Measurements from ENCODE around the gene OR2Y1. TPM values are rescaled to one million over a fixed set of nuclear protein-coding genes. Genes with fewer than 3 reads are reported as not detected.

OR2Y1 gene
- not detected in 5 replicates for total RNA-seq (2022; extraction: Qiagen RNA extraction; ENCODE audit: low read depth)

DNA sequence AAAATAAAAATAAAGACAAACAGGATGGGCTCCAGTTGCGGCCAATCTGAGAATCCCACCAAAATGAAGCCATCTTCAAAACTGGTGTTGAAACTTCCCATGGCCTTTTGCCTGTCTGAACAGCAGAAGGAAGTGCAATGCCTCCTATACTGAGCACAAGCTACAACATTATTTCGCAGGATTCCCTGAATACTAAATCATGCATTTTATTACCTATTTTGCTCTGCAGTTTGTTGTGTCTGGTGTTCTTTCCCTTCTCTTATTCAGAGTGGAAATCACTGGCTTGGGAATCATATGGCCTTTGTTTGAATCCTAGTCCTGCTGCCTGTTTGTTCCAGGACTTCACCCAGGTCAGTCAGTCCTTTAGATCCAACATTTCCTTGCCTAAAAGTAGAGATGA is at the start of gene OR2Y1:
Gene OR2Y1 (minus strand): TSS at position 101 of the 400 bp plus-strand sequence. CDS start 0 bp downstream, at position 101.

Other genes starting within 250 kb of the OR2Y1 start
- gene CNOT6, start 245.7 kb downstream of the OR2Y1 start, total RNA-seq (2022; extraction: Qiagen RNA extraction; ENCODE audit: low read depth): 17.2 to 23.2 TPM (median 22.1 TPM) in 5 replicates
- not detected in 5 replicates for gene SCGB3A1, start 148.6 kb downstream of the OR2Y1 start, total RNA-seq (2022; extraction: Qiagen RNA extraction; ENCODE audit: low read depth)
- 2.0 to 4.8 TPM (median 3.7 TPM) in 5 replicates for gene FLT4, start 90.5 kb downstream of the OR2Y1 start, total RNA-seq (2022; extraction: Qiagen RNA extraction; ENCODE audit: low read depth)
- gene MGAT1, start 62.7 kb upstream of the OR2Y1 start, total RNA-seq (2022; extraction: Qiagen RNA extraction; ENCODE audit: low read depth): 62.1 to 94.2 TPM (median 87.7 TPM) in 5 replicates
- gene ZFP62, start 121.2 kb upstream of the OR2Y1 start, total RNA-seq (2022; extraction: Qiagen RNA extraction; ENCODE audit: low read depth): 7.0 to 10.4 TPM (median 9.7 TPM) in 5 replicates
- not detected in 5 replicates for gene BTNL8, start 159.1 kb upstream of the OR2Y1 start, total RNA-seq (2022; extraction: Qiagen RNA extraction; ENCODE audit: low read depth)
- not detected in 5 replicates for gene BTNL3, start 248.8 kb upstream of the OR2Y1 start, total RNA-seq (2022; extraction: Qiagen RNA extraction; ENCODE audit: low read depth)

Measured in A549 treated with ZK216348 at 1 μM for 4 hours (cell line).